Testis (tissue), 2 donors: ENCODE measurements around the gene ZNF33A.

ENCODE experiments used
- POLR2A ChIP-seq: fragments of 450-650 bp; IDR thresholded peaks from one replicate; pipeline ENCODE4 v1.6.1; 2017; ENCODE audit warnings: antibody characterized with exemption, mild to moderate bottlenecking, moderate library complexity
- TF ChIP-seq, protein P1 (sequence below), 3 experiments: fragments of 450-650 bp in 2 of 3; fragments of 200-600 bp in 1 of 3; sonication (generic) in 1 of 3; IDR thresholded peaks; one replicate each; pipeline ENCODE4 v1.5.1; 2016 to 2019; ENCODE audit warnings: antibody characterized with exemption in 3 of 3, mild to moderate bottlenecking in 2 of 3, moderate library complexity in 1 of 3

DNA sequence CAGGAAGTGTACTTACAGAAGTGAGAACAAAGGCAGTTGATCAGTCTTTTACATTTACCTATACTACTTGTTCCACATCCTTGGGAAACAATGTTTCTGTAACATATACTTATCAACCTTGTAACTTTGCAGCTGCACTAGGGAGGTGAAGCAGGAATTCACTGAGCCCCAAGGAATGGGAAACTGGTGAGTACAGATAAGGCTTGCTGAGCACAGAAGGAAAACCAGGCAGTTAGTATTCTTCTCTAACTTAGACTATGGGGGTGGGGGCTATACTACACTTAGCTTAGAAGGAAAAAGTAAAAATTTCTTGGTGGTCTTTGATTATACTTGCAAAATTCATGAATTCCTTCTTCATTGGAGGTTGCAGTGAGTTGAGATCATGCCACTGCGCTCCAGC is 6.9 kb upstream of the ZNF33A start:
- TF ChIP-seq, protein P1, sequence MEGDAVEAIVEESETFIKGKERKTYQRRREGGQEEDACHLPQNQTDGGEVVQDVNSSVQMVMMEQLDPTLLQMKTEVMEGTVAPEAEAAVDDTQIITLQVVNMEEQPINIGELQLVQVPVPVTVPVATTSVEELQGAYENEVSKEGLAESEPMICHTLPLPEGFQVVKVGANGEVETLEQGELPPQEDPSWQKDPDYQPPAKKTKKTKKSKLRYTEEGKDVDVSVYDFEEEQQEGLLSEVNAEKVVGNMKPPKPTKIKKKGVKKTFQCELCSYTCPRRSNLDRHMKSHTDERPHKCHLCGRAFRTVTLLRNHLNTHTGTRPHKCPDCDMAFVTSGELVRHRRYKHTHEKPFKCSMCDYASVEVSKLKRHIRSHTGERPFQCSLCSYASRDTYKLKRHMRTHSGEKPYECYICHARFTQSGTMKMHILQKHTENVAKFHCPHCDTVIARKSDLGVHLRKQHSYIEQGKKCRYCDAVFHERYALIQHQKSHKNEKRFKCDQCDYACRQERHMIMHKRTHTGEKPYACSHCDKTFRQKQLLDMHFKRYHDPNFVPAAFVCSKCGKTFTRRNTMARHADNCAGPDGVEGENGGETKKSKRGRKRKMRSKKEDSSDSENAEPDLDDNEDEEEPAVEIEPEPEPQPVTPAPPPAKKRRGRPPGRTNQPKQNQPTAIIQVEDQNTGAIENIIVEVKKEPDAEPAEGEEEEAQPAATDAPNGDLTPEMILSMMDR (IDR thresholded peaks at IDR 0.05) = no peak
- TF ChIP-seq POLR2A = no peak
